SK-N-SH treated with all-trans-retinoic acid at 6 μM for 48 hours (cell line): ENCODE measurements around the gene CPA1.

ENCODE experiments used
- ATAC-seq: fragments of 200-7000 bp; cut with Tn5 transposase; 3 replicates; pipeline ENCODE4 v1.9.1; 2020; ENCODE audit warnings: mild to moderate bottlenecking, moderate library complexity
- ARNTL ChIP-seq: fragments of 450-650 bp; formaldehyde crosslinking; IDR thresholded peaks from 2 replicates; pipeline ENCODE4 v1.5.0; 2020; ENCODE audit warnings: low read depth, mild to moderate bottlenecking, moderate library complexity, borderline replicate concordance
- BACH2 ChIP-seq: fragments of 250-450 bp; sonication (Bioruptor Pico); IDR thresholded peaks from 2 replicates; pipeline ENCODE4 v1.9.0; 2021; ENCODE audit warnings: mild to moderate bottlenecking, borderline replicate concordance
- CREB5 ChIP-seq: fragments of 250-450 bp; sonication (Bioruptor Pico); IDR thresholded peaks from 2 replicates; pipeline ENCODE4 v1.5.1; 2020; ENCODE audit warnings: low read depth, mild to moderate bottlenecking, moderate library complexity
- CSDC2 ChIP-seq: fragments of 250-450 bp; sonication (Bioruptor Pico); IDR thresholded peaks from 2 replicates; pipeline ENCODE4 v1.5.0; 2020; ENCODE audit warnings: mild to moderate bottlenecking, moderate library complexity
- ESRRG ChIP-seq: fragments of 250-450 bp; sonication (Bioruptor Pico); IDR thresholded peaks from 2 replicates; pipeline ENCODE4 v1.6.1; 2021; ENCODE audit warnings: mild to moderate bottlenecking
- GLIS3 ChIP-seq: fragments of 250-450 bp; sonication (Bioruptor Pico); IDR thresholded peaks from 2 replicates; pipeline ENCODE4 v1.5.0; 2020; ENCODE audit warnings: mild to moderate bottlenecking, moderate library complexity
- ISL1 ChIP-seq: fragments of 250-450 bp; sonication (Bioruptor Pico); IDR thresholded peaks from 2 replicates; pipeline ENCODE4 v2.1.2; 2022; ENCODE audit warnings: mild to moderate bottlenecking, moderate library complexity
- OSR1 ChIP-seq: fragments of 250-450 bp; sonication (Bioruptor Pico); IDR thresholded peaks from 2 replicates; pipeline ENCODE4 v1.8.0; 2022; ENCODE audit warnings: moderate library complexity, mild to moderate bottlenecking, inconsistent platforms
- PATZ1 ChIP-seq: fragments of 250-450 bp; sonication (Bioruptor Pico); IDR thresholded peaks from 2 replicates; pipeline ENCODE4 v1.8.0; 2020; ENCODE audit warnings: mild to moderate bottlenecking, moderate library complexity, borderline replicate concordance
- POU6F1 ChIP-seq: fragments of 250-450 bp; sonication (Bioruptor Pico); IDR thresholded peaks from 2 replicates; pipeline ENCODE4 v1.8.0; 2021; ENCODE audit warnings: low read depth, mild to moderate bottlenecking, moderate library complexity, borderline replicate concordance
- PPARA ChIP-seq: fragments of 250-450 bp; sonication (Bioruptor Pico); IDR thresholded peaks from 2 replicates; pipeline ENCODE4 v1.5.0; 2020; ENCODE audit warnings: mild to moderate bottlenecking, borderline replicate concordance
- RARB ChIP-seq: fragments of 250-450 bp; sonication (Bioruptor Pico); IDR thresholded peaks from 2 replicates; pipeline ENCODE4 v1.8.0; 2021; ENCODE audit warnings: mild to moderate bottlenecking, moderate library complexity
- SNAI2 ChIP-seq: fragments of 250-450 bp; sonication (Bioruptor Pico); IDR thresholded peaks from 2 replicates; pipeline ENCODE4 v1.5.0; 2020; ENCODE audit warnings: mild to moderate bottlenecking, moderate library complexity
- ZC3H10 ChIP-seq: fragments of 250-450 bp; sonication (Bioruptor Pico); IDR thresholded peaks from 2 replicates; pipeline ENCODE4 v1.5.1; 2021; ENCODE audit warnings: mild to moderate bottlenecking, moderate library complexity
- ZFP3 ChIP-seq: fragments of 250-450 bp; sonication (Bioruptor Pico); IDR thresholded peaks from 2 replicates; pipeline ENCODE4 v1.5.0; 2020; ENCODE audit warnings: mild to moderate bottlenecking, moderate library complexity
- ZFP30 ChIP-seq: fragments of 450-650 bp; formaldehyde crosslinking; IDR thresholded peaks from 2 replicates; pipeline ENCODE4 v1.5.0; 2022; ENCODE audit warnings: mild to moderate bottlenecking, moderate library complexity
- ZNF565 ChIP-seq: fragments of 450-650 bp; formaldehyde crosslinking; conservative IDR thresholded peaks from 2 replicates; pipeline ENCODE4 v1.5.0; 2020; ENCODE audit warnings: low read depth, mild to moderate bottlenecking, moderate library complexity
- ZNF70 ChIP-seq: fragments of 450-650 bp; formaldehyde crosslinking; IDR thresholded peaks from 2 replicates; pipeline ENCODE4 v1.5.0; 2020; ENCODE audit warnings: mild to moderate bottlenecking, moderate library complexity
- ZNF8 ChIP-seq: fragments of 450-650 bp; formaldehyde crosslinking; IDR thresholded peaks from 2 replicates; pipeline ENCODE4 v1.5.0; 2020; ENCODE audit warnings: mild to moderate bottlenecking, moderate library complexity

CPA1 gene

GRCh38 chr7:130419658-130420057, 39.4 kb downstream of the CPA1 start:
- no peak for TF ChIP-seq PPARA (CRISPR knock-in tag)
- TF ChIP-seq RARB (CRISPR knock-in tag), result no peak
- TF ChIP-seq BACH2 (CRISPR knock-in tag), result no peak
- no peak for TF ChIP-seq POU6F1
- TF ChIP-seq ZFP3 (CRISPR knock-in tag), result no peak
- TF ChIP-seq, all 23 proteins: peak for 0

GRCh38 chr7:130420943-130421578, 40.8 kb downstream of the CPA1 start:
- TF ChIP-seq ZNF70 (CRISPR knock-in tag) (no peak), ISL1 (CRISPR knock-in tag) (peak; percentile 87)
- peak; percentile 87 for ATAC-seq

More at GRCh38 chr7:130419658-130420057, 39.4 kb downstream of the CPA1 start:
- ATAC-seq, result no peak

GRCh38 chr7:130421684-130422083, 41.4 kb downstream of the CPA1 start:
- ATAC-seq, result peak; percentile 54
- TF ChIP-seq ZNF565 (CRISPR knock-in tag), result no peak
- no peak for TF ChIP-seq ARNTL (CRISPR knock-in tag)
- TF ChIP-seq CSDC2 (CRISPR knock-in tag), result no peak
- TF ChIP-seq OSR1 (CRISPR knock-in tag), result no peak
- TF ChIP-seq SNAI2 (CRISPR knock-in tag), result no peak
- TF ChIP-seq ESRRG (CRISPR knock-in tag), result no peak
- TF ChIP-seq CREB5 (CRISPR knock-in tag), result no peak
- TF ChIP-seq PPARA (CRISPR knock-in tag), result no peak

- ATAC-seq, result no peak
These were observed 43.3 kb downstream of the CPA1 start for GRCh38 chr7:130423501-130424037.

More at GRCh38 chr7:130423501-130424037, 43.3 kb downstream of the CPA1 start:
- TF ChIP-seq OSR1 (CRISPR knock-in tag) (no peak), ZNF8 (CRISPR knock-in tag) (no peak), GLIS3 (CRISPR knock-in tag) (no peak), ZNF565 (CRISPR knock-in tag) (no peak), PPARA (CRISPR knock-in tag) (no peak), POU6F1 (no peak), RARB (CRISPR knock-in tag) (no peak), ZFP3 (CRISPR knock-in tag) (no peak), ZC3H10 (CRISPR knock-in tag) (no peak), ZFP30 (CRISPR knock-in tag) (no peak), PATZ1 (CRISPR knock-in tag) (no peak)
- TF ChIP-seq, all 23 proteins: peak for 0
